LNCAP (cell line): Measurements from ENCODE around the gene NXPH1.

Experiments
- CTCF ChIP-seq: fragments of 450-650 bp; IDR thresholded peaks from 2 replicates; pipeline ENCODE4 v1.5.1; 2017; ENCODE audit warnings: mild to moderate bottlenecking

Gene NXPH1

GRCh38 chr7:8423057-8423456, 10.4 kb upstream of the NXPH1 start:
- TF ChIP-seq CTCF = no peak

- no peak for TF ChIP-seq CTCF
These were observed 8.2 kb upstream of the NXPH1 start for GRCh38 chr7:8425223-8425622.

GRCh38 chr7:8430643-8431042, 2.8 kb upstream of the NXPH1 start:
- TF ChIP-seq CTCF = no peak

GRCh38 chr7:8434290-8435002, 1.0 kb downstream of the NXPH1 start:
- TF ChIP-seq CTCF = no peak

- TF ChIP-seq CTCF = no peak
These were observed 1.7 kb downstream of the NXPH1 start for GRCh38 chr7:8435095-8435494.

- TF ChIP-seq CTCF = no peak
These were observed 2.5 kb downstream of the NXPH1 start for GRCh38 chr7:8435590-8436545.

- peak; percentile 95 for TF ChIP-seq CTCF
These were observed 3.6 kb downstream of the NXPH1 start for GRCh38 chr7:8436965-8437364.
